Colonic mucosa (tissue), 4 donors: ENCODE data around the gene RFTN1. TPM values are rescaled to one million over a fixed set of nuclear protein-coding genes. Genes with fewer than 3 reads are reported as not detected.

Experiments
- DNase-seq: peaks from one replicate; pipeline ENCODE4 v3.0.0-alpha.2; 2020
- H3K27ac ChIP-seq: fragments of 200-600 bp; one replicate; pipeline ENCODE4 v1.8.0; 2021
- H3K27me3 ChIP-seq: fragments of 200-600 bp; one replicate; pipeline ENCODE4 v1.8.0; 2021
- H3K36me3 ChIP-seq: fragments of 200-600 bp; one replicate; pipeline ENCODE4 v1.8.0; 2021
- H3K4me1 ChIP-seq: fragments of 200-600 bp; one replicate; pipeline ENCODE4 v1.8.0; 2021; ENCODE audit warnings: mild to moderate bottlenecking
- H3K4me3 ChIP-seq: fragments of 200-600 bp; one replicate; pipeline ENCODE4 v1.8.0; 2021
- H3K9ac ChIP-seq, 2 donors: one replicate each; pipeline ENCODE4 v1.7.0; 2013; ENCODE audit warnings: control low read depth in 2 of 2, low read depth in 2 of 2, low read length in 2 of 2
- H3K9me3 ChIP-seq: fragments of 200-600 bp; one replicate; pipeline ENCODE4 v1.8.0; 2021
- CTCF ChIP-seq: fragments of 200-600 bp; IDR thresholded peaks from one replicate; pipeline ENCODE4 v1.8.0; 2022; ENCODE audit warnings: antibody characterized with exemption, mild to moderate bottlenecking
- intact Hi-C: fragments of 100-400 bp; cut with DNase I; formaldehyde crosslinking; loops from one replicate; pipeline ENCODE4 v1.14.1; 2022
- total RNA-seq, 2 donors: library from RNA; stranded (reverse); fragmentation: NEBNext Ultra II Directional in 1 of 2; extraction: Animal tissue kit (Norgen Biotek cat#: 25700) in 1 of 2; gene quantifications; one replicate each; pipeline ENCODE4 v1.2.1, GENCODE V29; 2021
- donor health status: healthy.
- donor health status: DM: no; HTN: no; CAD: no.
- donor health status: DM: no; HTN: no; CAD: no.

The RFTN1 gene
- total RNA-seq, 2 donors from 2014 or later = 4.0 to 10.2 TPM

- intact Hi-C loops = no loop called here
- H3K9me3 ChIP-seq = no peaks in the 10 kb centered on the region
- no peak overlapping the region for H3K4me3 ChIP-seq
- peaks cover 4% of the 10 kb centered on the region for H3K27me3 ChIP-seq
- H3K27ac ChIP-seq = no peak overlapping the region
- no peak overlapping the region for H3K9ac ChIP-seq
- no peak for DNase-seq
- H3K36me3 ChIP-seq = no peaks in the 10 kb centered on the region
- no peaks in the 10 kb centered on the region for H3K4me1 ChIP-seq
- no peak for TF ChIP-seq CTCF
These were observed 22.8 kb upstream of the RFTN1 start for GRCh38 chr3:16536344-16536663.

GRCh38 chr3:16534640-16535262 lies 21.3 kb upstream of the RFTN1 start:
- Histone ChIP-seq H3K4me1 (no peaks in the 10 kb centered on the region), H3K27ac (no peak overlapping the region), H3K4me3 (no peak overlapping the region), H3K9ac (no peak overlapping the region), H3K9me3 (no peaks in the 10 kb centered on the region), H3K36me3 (no peaks in the 10 kb centered on the region), H3K27me3 (no peaks in the 10 kb centered on the region)
- intact Hi-C loops = no loop called here
- no peak for DNase-seq
- no peak for TF ChIP-seq CTCF

- intact Hi-C loops = no loop called here
- no peak overlapping the region for H3K9ac ChIP-seq
- H3K4me3 ChIP-seq = no peak overlapping the region
- H3K27me3 ChIP-seq = no peaks in the 10 kb centered on the region
- no peaks in the 10 kb centered on the region for H3K36me3 ChIP-seq
- no peak for DNase-seq
- no peak overlapping the region for H3K27ac ChIP-seq
- H3K9me3 ChIP-seq = no peaks in the 10 kb centered on the region
- TF ChIP-seq CTCF = no peak
- no peaks in the 10 kb centered on the region for H3K4me1 ChIP-seq
These were observed 20.6 kb upstream of the RFTN1 start for GRCh38 chr3:16533928-16534574.

- no peaks in the 10 kb centered on the region for H3K27me3 ChIP-seq
- intact Hi-C loops = no loop called here
These were observed 15.8 kb upstream of the RFTN1 start for GRCh38 chr3:16529264-16529663.

GRCh38 chr3:16528581-16528993 lies 15.1 kb upstream of the RFTN1 start:
- Histone ChIP-seq H3K36me3 (no peaks in the 10 kb centered on the region), H3K9ac (no peak overlapping the region), H3K27ac (no peak overlapping the region), H3K4me1 (no peaks in the 10 kb centered on the region), H3K4me3 (no peak overlapping the region), H3K9me3 (no peaks in the 10 kb centered on the region), H3K27me3 (no peaks in the 10 kb centered on the region)
- no peak for TF ChIP-seq CTCF
- DNase-seq = no peak
- intact Hi-C loops = no loop called here

More at GRCh38 chr3:16529264-16529663, 15.8 kb upstream of the RFTN1 start:
- Histone ChIP-seq H3K27ac (no peak overlapping the region), H3K4me1 (no peaks in the 10 kb centered on the region), H3K36me3 (no peaks in the 10 kb centered on the region), H3K4me3 (no peak overlapping the region), H3K9ac (no peak overlapping the region), H3K9me3 (no peaks in the 10 kb centered on the region)
- TF ChIP-seq CTCF = no peak
- no peak for DNase-seq
